ENCODE data around the gene WDTC1. TPM values are rescaled to one million over a fixed set of nuclear protein-coding genes. Genes with fewer than 3 reads are reported as not detected.

WDTC1 gene
- total RNA-seq, 1 donor from 2014 or later = 28.6 TPM

DNA sequence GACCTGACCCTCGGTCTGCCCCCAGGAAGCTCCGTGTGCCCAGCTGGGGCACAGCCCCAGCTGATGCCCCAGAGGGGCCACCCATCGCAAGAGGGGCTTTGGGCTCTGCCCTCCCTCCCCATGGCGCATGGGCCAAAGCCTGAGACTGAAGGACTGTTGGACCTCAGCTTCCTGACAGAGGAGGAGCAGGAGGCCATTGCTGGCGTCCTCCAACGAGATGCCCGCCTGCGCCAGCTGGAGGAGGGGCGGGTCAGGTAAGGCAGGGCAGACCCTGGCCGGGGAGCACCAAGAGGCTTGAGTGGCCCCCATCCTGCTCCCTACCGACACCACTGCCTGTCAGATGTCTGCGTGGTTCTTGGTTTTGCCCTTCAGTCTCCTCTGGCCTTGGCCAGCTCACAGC is 110.8 kb downstream of the WDTC1 start:
- DNase-seq (ENCODE audit: low read depth) = no peak
- Histone ChIP-seq H3K4me3 (ENCODE audit: low read depth, low read length) (no peak overlapping the region), H3K36me3 (ENCODE audit: control insufficient read depth, insufficient read depth, low read length) (no peaks in the 10 kb centered on the region), H3K27me3 (ENCODE audit: control insufficient read depth, insufficient read depth, low read length) (peaks cover 2% of the 10 kb centered on the region)
- TF ChIP-seq, protein P1, sequence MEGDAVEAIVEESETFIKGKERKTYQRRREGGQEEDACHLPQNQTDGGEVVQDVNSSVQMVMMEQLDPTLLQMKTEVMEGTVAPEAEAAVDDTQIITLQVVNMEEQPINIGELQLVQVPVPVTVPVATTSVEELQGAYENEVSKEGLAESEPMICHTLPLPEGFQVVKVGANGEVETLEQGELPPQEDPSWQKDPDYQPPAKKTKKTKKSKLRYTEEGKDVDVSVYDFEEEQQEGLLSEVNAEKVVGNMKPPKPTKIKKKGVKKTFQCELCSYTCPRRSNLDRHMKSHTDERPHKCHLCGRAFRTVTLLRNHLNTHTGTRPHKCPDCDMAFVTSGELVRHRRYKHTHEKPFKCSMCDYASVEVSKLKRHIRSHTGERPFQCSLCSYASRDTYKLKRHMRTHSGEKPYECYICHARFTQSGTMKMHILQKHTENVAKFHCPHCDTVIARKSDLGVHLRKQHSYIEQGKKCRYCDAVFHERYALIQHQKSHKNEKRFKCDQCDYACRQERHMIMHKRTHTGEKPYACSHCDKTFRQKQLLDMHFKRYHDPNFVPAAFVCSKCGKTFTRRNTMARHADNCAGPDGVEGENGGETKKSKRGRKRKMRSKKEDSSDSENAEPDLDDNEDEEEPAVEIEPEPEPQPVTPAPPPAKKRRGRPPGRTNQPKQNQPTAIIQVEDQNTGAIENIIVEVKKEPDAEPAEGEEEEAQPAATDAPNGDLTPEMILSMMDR (IDR thresholded peaks at IDR 0.05; ENCODE audit: insufficient read depth, low read length, poor library complexity, severe bottlenecking) = no peak

DNA sequence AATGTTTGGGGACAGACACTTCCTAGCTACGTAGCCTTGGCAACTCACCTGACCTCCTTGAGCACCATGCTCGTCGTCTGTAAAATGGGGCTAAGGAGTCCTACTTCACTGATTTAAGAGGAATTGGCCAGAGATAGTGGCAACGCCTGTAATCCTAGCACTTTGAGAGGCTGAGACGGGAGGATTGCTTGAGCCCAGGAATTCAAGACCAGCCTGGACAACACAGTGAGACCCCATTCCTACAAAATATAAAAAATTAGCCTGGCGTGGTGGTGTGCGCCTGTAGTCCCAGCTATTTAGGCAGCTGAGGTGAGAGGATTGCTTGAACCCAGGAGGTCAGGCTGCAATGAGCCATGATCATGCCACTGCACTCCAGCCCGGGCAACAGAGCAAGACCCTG is 111.9 kb downstream of the WDTC1 start:
- Histone ChIP-seq H3K27me3 (ENCODE audit: control insufficient read depth, insufficient read depth, low read length) (peaks cover 6% of the 10 kb centered on the region), H3K36me3 (ENCODE audit: control insufficient read depth, insufficient read depth, low read length) (no peaks in the 10 kb centered on the region), H3K4me3 (ENCODE audit: low read depth, low read length) (no peak overlapping the region)
- TF ChIP-seq, protein P1 (IDR thresholded peaks at IDR 0.05; ENCODE audit: insufficient read depth, low read length, poor library complexity, severe bottlenecking) = no peak
- DNase-seq (ENCODE audit: low read depth) = no peak

DNA sequence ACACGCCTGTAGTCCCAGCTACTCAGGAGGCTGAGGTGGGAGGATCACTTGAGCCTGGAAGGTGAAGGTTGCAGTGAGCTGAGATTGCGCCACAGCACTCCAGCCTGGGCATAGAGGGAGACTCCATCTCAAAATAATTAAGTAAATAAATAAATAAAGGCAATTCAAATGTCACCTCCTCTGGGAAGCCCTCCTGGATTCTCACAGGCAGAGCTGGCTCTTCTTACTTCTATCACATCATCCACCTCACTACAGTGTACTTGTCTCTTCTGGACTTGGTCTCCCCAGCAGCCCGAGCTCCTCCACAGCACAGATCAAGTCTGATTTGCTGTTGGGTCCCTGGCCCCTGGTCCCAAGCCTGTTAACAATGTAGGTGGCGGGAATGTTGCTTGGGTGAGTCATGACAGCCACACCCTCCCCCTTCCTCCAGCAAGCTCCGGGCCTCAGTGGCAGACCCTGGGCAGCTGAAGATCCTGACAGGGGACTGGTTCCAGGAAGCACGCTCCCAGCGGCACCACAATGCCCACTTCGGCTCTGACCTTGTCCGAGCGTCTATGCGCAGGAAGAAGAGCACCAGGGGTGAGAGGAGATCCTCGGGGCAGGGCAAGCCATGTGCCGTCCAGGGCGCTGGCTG is 112.7 kb downstream of the WDTC1 start:
- TF ChIP-seq, protein P1 (IDR thresholded peaks at IDR 0.05; ENCODE audit: insufficient read depth, low read length, poor library complexity, severe bottlenecking) = no peak
- peaks cover 6% of the 10 kb centered on the region for H3K27me3 ChIP-seq (ENCODE audit: control insufficient read depth, insufficient read depth, low read length)
- DNase-seq (ENCODE audit: low read depth) = no peak
- no peaks in the 10 kb centered on the region for H3K36me3 ChIP-seq (ENCODE audit: control insufficient read depth, insufficient read depth, low read length)
- H3K4me3 ChIP-seq (ENCODE audit: low read depth, low read length) = no peak overlapping the region

DNA sequence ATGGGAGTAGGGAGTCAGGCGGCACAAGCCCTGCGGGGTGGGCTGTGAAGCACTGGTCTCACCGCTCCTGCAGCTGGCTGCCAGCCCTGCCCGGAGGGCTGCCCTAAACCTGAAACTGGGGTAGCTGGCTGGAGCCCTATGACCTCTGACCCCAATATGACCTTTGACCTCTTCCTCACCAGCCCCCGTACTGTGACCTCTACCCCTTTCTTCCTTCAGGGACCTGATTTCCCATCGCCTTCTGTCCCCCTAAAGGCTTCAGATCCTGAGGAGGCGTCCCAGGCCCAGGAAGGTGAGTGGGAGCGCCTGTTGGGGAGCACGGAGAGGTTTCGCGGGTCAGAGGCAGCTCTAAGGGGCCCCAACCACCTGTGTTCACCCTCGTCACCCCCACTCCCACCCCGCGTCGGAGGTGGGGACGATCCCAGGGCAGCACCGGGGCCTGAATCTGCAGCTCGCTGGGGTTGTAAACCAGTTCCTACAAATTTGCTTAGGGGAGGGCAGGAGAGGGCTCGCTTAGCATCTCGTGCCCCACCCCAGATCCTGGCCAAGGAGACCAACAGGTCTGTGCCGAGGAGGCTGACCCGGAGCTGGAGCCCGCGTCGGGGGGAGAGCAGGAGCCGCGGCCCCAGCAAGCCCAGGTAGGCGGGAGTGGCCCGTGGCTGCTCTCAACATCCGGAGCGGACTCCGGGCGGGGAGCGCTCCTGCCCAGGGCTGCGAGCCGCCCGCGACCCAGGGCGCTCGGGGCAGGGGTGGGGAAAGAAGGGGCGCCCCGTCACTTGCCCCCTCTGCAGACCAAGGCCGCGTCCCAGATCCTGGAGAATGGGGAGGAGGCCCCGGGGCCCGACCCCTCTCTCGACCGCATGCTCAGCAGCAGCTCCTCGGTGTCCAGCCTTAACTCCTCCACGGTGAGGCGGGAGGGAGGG is 114.7 kb downstream of the WDTC1 start:
- H3K4me3 ChIP-seq (ENCODE audit: low read depth, low read length) = peak overlapping the region; percentile 29
- TF ChIP-seq, protein P1 (IDR thresholded peaks at IDR 0.05; ENCODE audit: insufficient read depth, low read length, poor library complexity, severe bottlenecking) = no peak
- no peaks in the 10 kb centered on the region for H3K36me3 ChIP-seq (ENCODE audit: control insufficient read depth, insufficient read depth, low read length)
- no peak for DNase-seq (ENCODE audit: low read depth)
- peaks cover 6% of the 10 kb centered on the region for H3K27me3 ChIP-seq (ENCODE audit: control insufficient read depth, insufficient read depth, low read length)

DNA sequence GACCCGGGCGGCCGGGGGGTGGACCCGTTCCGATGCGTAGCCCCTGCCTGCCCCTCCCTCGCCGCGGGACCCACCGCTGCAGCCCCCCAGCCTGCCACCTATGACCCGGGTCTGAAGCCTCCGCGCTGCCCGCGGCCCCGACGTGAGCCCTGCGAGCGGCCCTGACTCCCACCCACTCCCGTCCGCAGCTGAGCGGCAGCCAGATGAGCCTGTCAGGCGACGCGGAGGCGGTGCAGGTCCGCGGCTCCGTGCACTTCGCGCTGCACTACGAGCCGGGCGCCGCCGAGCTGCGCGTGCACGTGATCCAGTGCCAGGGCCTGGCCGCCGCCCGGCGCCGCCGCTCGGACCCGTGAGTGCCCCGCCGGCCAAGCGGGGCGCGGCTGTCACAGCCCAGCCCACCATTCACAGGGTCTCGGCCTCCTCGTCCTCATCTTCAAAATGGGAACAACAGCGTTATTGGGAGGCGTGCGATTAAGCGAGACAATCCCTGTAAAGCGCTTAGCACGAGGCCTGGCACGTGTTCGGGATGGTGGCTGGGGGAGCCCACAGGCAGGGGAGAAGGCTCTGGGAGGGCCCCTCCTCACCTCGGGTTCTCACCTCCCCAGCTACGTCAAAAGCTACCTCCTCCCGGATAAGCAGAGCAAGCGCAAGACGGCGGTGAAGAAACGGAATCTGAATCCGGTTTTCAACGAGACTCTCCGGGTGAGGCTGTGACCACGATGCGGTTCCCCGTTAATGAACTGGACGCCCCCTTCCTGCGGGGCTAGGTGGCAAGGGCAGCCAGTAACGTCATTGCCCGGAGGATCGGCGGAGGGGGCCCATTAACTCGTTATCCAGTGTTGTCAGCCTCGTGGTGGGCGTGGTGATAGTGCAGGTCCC is 115.6 kb downstream of the WDTC1 start:
- H3K4me3 ChIP-seq (ENCODE audit: low read depth, low read length) = peak overlapping the region; percentile 29
- H3K36me3 ChIP-seq (ENCODE audit: control insufficient read depth, insufficient read depth, low read length) = no peaks in the 10 kb centered on the region
- TF ChIP-seq, protein P1 (IDR thresholded peaks at IDR 0.05; ENCODE audit: insufficient read depth, low read length, poor library complexity, severe bottlenecking) = no peak
- no peak for DNase-seq (ENCODE audit: low read depth)
- peaks cover 6% of the 10 kb centered on the region for H3K27me3 ChIP-seq (ENCODE audit: control insufficient read depth, insufficient read depth, low read length)

All from kidney epithelial cell (primary cell).